H1 (cell line): Measurements from ENCODE around the gene ZNF500. TPM values are rescaled to one million over a fixed set of nuclear protein-coding genes. Genes with fewer than 3 reads are reported as not detected.

Source experiments
- CTCF ChIA-PET: fragments of 300-600 bp; sonication (Branson Sonifier 250); formaldehyde crosslinking; loops from one replicate; lab custom pipeline; 2021; ENCODE audit not compliant: partially characterized antibody; lab: Charles Lee
- POLR2A ChIA-PET: fragments of 300-600 bp; sonication (Branson Sonifier 250); formaldehyde crosslinking; loops from one replicate; lab custom pipeline; 2021; ENCODE audit warnings: inconsistent platforms; ENCODE audit not compliant: partially characterized antibody; lab: Charles Lee
- DNase-seq, 2 experiments: peaks; one replicate each; pipeline versions ENCODE4 v3.0.0 to v3.0.0-alpha.2; 2010 to 2022; ENCODE audit warnings: low spot score in 2 of 2, low read depth in 1 of 2, mixed read lengths in 1 of 2
- FAIRE-seq: peaks from 2 replicates; lab custom pipeline; 2011; peaks lifted over from hg19 to GRCh38; lab: Jason Lieb, UNC
- H2AFZ ChIP-seq: 2 replicates; pipeline ENCODE4 v1.8.1; 2012; ENCODE audit warnings: low read length, inconsistent platforms
- H2AK5ac ChIP-seq: 2 replicates; pipeline ENCODE4 v1.6.1; 2013; ENCODE audit warnings: low read depth, low read length
- H2BK120ac ChIP-seq: replicated peaks from 2 replicates; pipeline ENCODE3; 2013; ENCODE audit warnings: low read depth, low read length, inconsistent platforms
- H2BK12ac ChIP-seq: 2 replicates; pipeline ENCODE4 v1.6.1; 2013; ENCODE audit warnings: low read depth, low read length
- H2BK15ac ChIP-seq: 2 replicates; pipeline ENCODE4 v1.6.1; 2013; ENCODE audit warnings: low read length
- H2BK20ac ChIP-seq: 2 replicates; pipeline ENCODE4 v1.6.1; 2013; ENCODE audit warnings: low read length
- H2BK5ac ChIP-seq: 2 replicates; pipeline ENCODE4 v1.6.1; 2013; ENCODE audit warnings: low read depth, low read length
- H3K14ac ChIP-seq: 2 replicates; pipeline ENCODE4 v1.6.1; 2013; ENCODE audit warnings: inconsistent platforms; ENCODE audit not compliant: insufficient read length
- H3K18ac ChIP-seq: 2 replicates; pipeline ENCODE4 v1.6.1; 2013; ENCODE audit warnings: low read length; ENCODE audit errors: extremely low read depth
- H3K23ac ChIP-seq: 2 replicates; pipeline ENCODE4 v1.6.1; 2013; ENCODE audit warnings: inconsistent platforms; ENCODE audit not compliant: insufficient read length
- H3K23me2 ChIP-seq: 2 replicates; pipeline ENCODE4 v1.6.1; 2013; ENCODE audit warnings: low read depth, low read length
- H3K27ac ChIP-seq: 2 replicates; pipeline ENCODE4 v1.6.1; 2011; ENCODE audit warnings: low read depth, low read length, inconsistent platforms
- H3K27me3 ChIP-seq, 4 experiments: replicated peaks in 1 of 4; 1 replicate in 1 of 4; 2 replicates in 3 of 4; pipeline versions ENCODE4 v1.6.1 to v1.8.1; 2011 to 2013; ENCODE audit warnings: low read length in 3 of 4, mild to moderate bottlenecking in 3 of 4, inconsistent platforms in 2 of 4, mixed read lengths in 2 of 4, moderate library complexity in 1 of 4; ENCODE audit not compliant: control insufficient read depth in 3 of 4, insufficient read depth in 3 of 4; ENCODE audit errors: extremely low read depth in 1 of 4
- H3K36me3 ChIP-seq, 4 experiments: 2 replicates each; pipeline versions ENCODE4 v1.6.1 to v1.8.1; 2011 to 2013; ENCODE audit warnings: mild to moderate bottlenecking in 4 of 4, low read length in 3 of 4, moderate library complexity in 2 of 4, control low read depth in 1 of 4, inconsistent platforms in 1 of 4; ENCODE audit not compliant: insufficient read depth in 4 of 4, control insufficient read depth in 2 of 4
- H3K4ac ChIP-seq: replicated peaks from 2 replicates; pipeline ENCODE3; 2013; ENCODE audit warnings: low read length, low read depth, mixed read lengths, inconsistent platforms; ENCODE audit not compliant: insufficient read length
- H3K4me1 ChIP-seq, 4 experiments: replicated peaks in 1 of 4; 1 replicate in 1 of 4; 2 replicates in 3 of 4; pipeline versions ENCODE4 v1.6.1 to v1.8.1; 2011 to 2013; ENCODE audit warnings: low read length in 3 of 4, inconsistent platforms in 2 of 4, mixed read lengths in 1 of 4; ENCODE audit not compliant: insufficient read depth in 4 of 4, control insufficient read depth in 3 of 4
- H3K4me2 ChIP-seq, 2 experiments: 2 replicates each; pipeline versions ENCODE4 v1.6.1 to v1.8.1; 2011 to 2013; ENCODE audit warnings: low read depth in 2 of 2, low read length in 2 of 2, control low read depth in 1 of 2, inconsistent platforms in 1 of 2, mild to moderate bottlenecking in 1 of 2; ENCODE audit not compliant: insufficient read depth in 1 of 2
- H3K4me3 ChIP-seq, 4 experiments: fragments of 200-600, 300-600 bp in 1 of 4; sonication (generic), shearing (Covaris generic), sonication (Bioruptor Twin) in 1 of 4; 2 replicates each; pipeline versions ENCODE4 v1.5.1 to v1.8.1; 2011 to 2016; ENCODE audit warnings: low read length in 4 of 4, low read depth in 3 of 4, control low read depth in 2 of 4, inconsistent platforms in 2 of 4, mild to moderate bottlenecking in 2 of 4, mixed read lengths in 1 of 4, moderate library complexity in 1 of 4; ENCODE audit not compliant: insufficient read depth in 2 of 4; ENCODE audit errors: extremely low read depth in 1 of 4
- H3K56ac ChIP-seq: replicated peaks from 2 replicates; pipeline ENCODE3; 2013; ENCODE audit warnings: low read depth, mild to moderate bottlenecking, mixed read lengths, low read length, inconsistent platforms; ENCODE audit not compliant: insufficient read length
- H3K79me1 ChIP-seq: 2 replicates; pipeline ENCODE4 v1.6.1; 2013; ENCODE audit warnings: low read depth, low read length, control low read depth
- H3K79me2 ChIP-seq, 2 experiments: 2 replicates each; pipeline versions ENCODE4 v1.6.1 to v1.8.1; 2012 to 2013; ENCODE audit warnings: low read length in 2 of 2, mild to moderate bottlenecking in 2 of 2, inconsistent platforms in 1 of 2; ENCODE audit not compliant: insufficient read depth in 2 of 2, control insufficient read depth in 1 of 2
- H3K9ac ChIP-seq, 4 experiments: replicated peaks in 1 of 4; 1 replicate in 1 of 4; 2 replicates in 3 of 4; pipeline versions ENCODE4 v1.6.1 to v1.8.1; 2011 to 2013; ENCODE audit warnings: low read depth in 3 of 4, low read length in 3 of 4, control low read depth in 2 of 4, mild to moderate bottlenecking in 2 of 4, moderate library complexity in 2 of 4, inconsistent platforms in 1 of 4; ENCODE audit errors: extremely low read depth in 1 of 4
- H3K9me3 ChIP-seq, 2 experiments: 2 replicates each; pipeline versions ENCODE4 v1.6.1 to v1.8.1; 2012 to 2013; ENCODE audit warnings: mild to moderate bottlenecking in 2 of 2, moderate library complexity in 2 of 2, control low read depth in 1 of 2, inconsistent platforms in 1 of 2, low read depth in 1 of 2, low read length in 1 of 2, mixed read lengths in 1 of 2; ENCODE audit not compliant: insufficient read depth in 2 of 2
- H4K20me1 ChIP-seq, 2 experiments: replicated peaks in 1 of 2; 2 replicates each; pipeline versions ENCODE3 to v1.8.1; 2011 to 2013; ENCODE audit warnings: inconsistent platforms in 2 of 2, low read length in 2 of 2, mild to moderate bottlenecking in 1 of 2; ENCODE audit not compliant: insufficient read depth in 2 of 2, control insufficient read depth in 1 of 2
- H4K5ac ChIP-seq: 2 replicates; pipeline ENCODE4 v1.6.1; 2013; ENCODE audit warnings: low read length, low read depth, mixed read lengths, inconsistent platforms; ENCODE audit not compliant: insufficient read length
- H4K8ac ChIP-seq: 2 replicates; pipeline ENCODE4 v1.8.0; 2013; ENCODE audit warnings: mild to moderate bottlenecking, moderate library complexity, low read length, inconsistent platforms; ENCODE audit not compliant: insufficient read depth; ENCODE audit errors: extremely low read depth
- H4K91ac ChIP-seq: replicated peaks from 2 replicates; pipeline ENCODE3; 2013; ENCODE audit warnings: low read length, mixed read lengths, inconsistent platforms; ENCODE audit not compliant: insufficient read length
- EGR1 ChIP-seq: IDR thresholded peaks from 2 replicates; pipeline ENCODE4 v1.6.1; 2011; ENCODE audit warnings: low read depth, low read length, borderline replicate concordance
- MAFK ChIP-seq: IDR thresholded peaks from 2 replicates; pipeline ENCODE4 v1.6.1; 2012; ENCODE audit warnings: low read depth, mild to moderate bottlenecking, improper control_type of control experiment, low read length
- SUZ12 ChIP-seq: fragments of 200-600 bp; sonication (generic); IDR thresholded peaks from 2 replicates; pipeline ENCODE4 v1.6.1; 2012; ENCODE audit warnings: mild to moderate bottlenecking, inconsistent platforms, low read length, moderate library complexity, mixed read lengths
- WGBS, 2 experiments: shearing (Covaris generic) in 1 of 2; methylation state at CpG; one replicate each; pipeline versions ENCODE4 v1.1.6 to v1.1.7; 2013 to 2015; ENCODE audit warnings: low lambda C conversion rate in 2 of 2, mixed read lengths in 2 of 2, inconsistent platforms in 1 of 2, low coverage in 1 of 2, missing lambda C conversion rate in 1 of 2; ENCODE audit not compliant: insufficient replicate concordance in 2 of 2, insufficient coverage in 1 of 2, insufficient read length in 1 of 2; ENCODE audit errors: extremely low coverage in 1 of 2, missing lambda C conversion rate in 1 of 2; 5-methylcytosine and 5-hydroxymethylcytosine counted together
- polyA plus RNA-seq, 7 experiments: library from polyadenylated mRNA; depleted of rRNA in 3 of 7; stranded (reverse) in 5 of 7; unstranded in 2 of 7; fragments of >200 nt in 5 of 7; fragments of 200-250 nt in 2 of 7; gene quantifications; 1 replicate in 5 of 7; 2 replicates in 1 of 7; 4 replicates in 1 of 7; pipeline versions ENCODE4 v1.2.1 to v1.2.3, GENCODE V29; 2011 to 2013; ENCODE audit warnings: missing spikeins in 2 of 7, mixed read lengths in 2 of 7
- total RNA-seq: library from RNA; stranded (reverse); fragmentation: NEBNext Ultra II Directional; extraction: Animal tissue kit (Norgen Biotek cat#: 25700); gene quantifications from 2 replicates; pipeline ENCODE4 v1.2.1, GENCODE V29; 2021
- TF ChIP-seq, protein P1 (sequence below), 3 experiments: IDR thresholded peaks; 1 replicate in 2 of 3; 2 replicates in 1 of 3; pipeline versions ENCODE4 v1.5.1 to v1.6.1; 2011; ENCODE audit warnings: low read length in 3 of 3, mild to moderate bottlenecking in 3 of 3, inconsistent platforms in 2 of 3, low read depth in 1 of 3, moderate library complexity in 1 of 3; ENCODE audit not compliant: insufficient read depth in 1 of 3; ENCODE audit errors: control extremely low read depth in 1 of 3

ZNF500 gene
- total and polyA plus RNA-seq, 2 of the 8 experiments (the other 6 are each of a cell fraction or from before 2014, with no cell fraction given): 10.3 to 10.4 TPM

DNA sequence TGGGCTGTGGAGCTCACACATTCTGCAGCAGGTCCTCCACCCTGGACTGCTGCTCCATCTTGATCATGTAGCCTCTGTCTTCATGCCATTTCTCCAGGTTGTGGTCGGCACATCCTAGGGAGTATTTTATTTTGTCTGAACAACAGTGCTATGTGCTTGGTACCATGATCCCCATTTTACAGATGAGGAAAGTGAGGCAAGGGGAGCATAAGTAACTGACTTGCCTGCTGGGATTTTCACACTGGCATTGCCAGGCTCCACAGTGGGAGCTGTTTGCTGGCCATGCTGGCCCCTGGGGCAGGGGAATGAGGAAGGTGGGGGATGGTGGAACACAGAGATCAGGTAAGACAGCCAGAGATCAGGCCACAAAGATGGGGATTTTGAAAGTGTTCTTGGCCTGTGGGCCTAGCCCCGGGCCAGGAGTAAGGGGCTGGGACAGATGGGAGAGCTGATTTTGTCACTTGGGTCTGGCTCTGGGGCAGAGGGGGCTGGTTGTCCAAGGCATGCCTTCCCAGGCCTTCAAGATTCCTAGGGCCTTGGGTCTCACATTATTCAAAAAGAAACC is 9.3 kb upstream of the ZNF500 start:
- TF ChIP-seq SUZ12 (no peak), EGR1 (no peak), MAFK (no peak)
- TF ChIP-seq, protein P1, sequence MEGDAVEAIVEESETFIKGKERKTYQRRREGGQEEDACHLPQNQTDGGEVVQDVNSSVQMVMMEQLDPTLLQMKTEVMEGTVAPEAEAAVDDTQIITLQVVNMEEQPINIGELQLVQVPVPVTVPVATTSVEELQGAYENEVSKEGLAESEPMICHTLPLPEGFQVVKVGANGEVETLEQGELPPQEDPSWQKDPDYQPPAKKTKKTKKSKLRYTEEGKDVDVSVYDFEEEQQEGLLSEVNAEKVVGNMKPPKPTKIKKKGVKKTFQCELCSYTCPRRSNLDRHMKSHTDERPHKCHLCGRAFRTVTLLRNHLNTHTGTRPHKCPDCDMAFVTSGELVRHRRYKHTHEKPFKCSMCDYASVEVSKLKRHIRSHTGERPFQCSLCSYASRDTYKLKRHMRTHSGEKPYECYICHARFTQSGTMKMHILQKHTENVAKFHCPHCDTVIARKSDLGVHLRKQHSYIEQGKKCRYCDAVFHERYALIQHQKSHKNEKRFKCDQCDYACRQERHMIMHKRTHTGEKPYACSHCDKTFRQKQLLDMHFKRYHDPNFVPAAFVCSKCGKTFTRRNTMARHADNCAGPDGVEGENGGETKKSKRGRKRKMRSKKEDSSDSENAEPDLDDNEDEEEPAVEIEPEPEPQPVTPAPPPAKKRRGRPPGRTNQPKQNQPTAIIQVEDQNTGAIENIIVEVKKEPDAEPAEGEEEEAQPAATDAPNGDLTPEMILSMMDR (IDR thresholded peaks at IDR 0.05; ENCODE audit: control extremely low read depth in 1 of 3, insufficient read depth in 1 of 3, low read depth in 1 of 3, low read length in 3 of 3): no peak
- TF ChIP-seq, all 59 proteins: peak for 0
- Histone ChIP-seq H2BK12ac (no peak overlapping the region), H3K18ac (no peak overlapping the region), H3K27ac (no peak overlapping the region), H2AFZ (no peak overlapping the region), H2BK15ac (no peak overlapping the region), H3K23ac (no peak overlapping the region), H3K23me2 (0 out of 2 replicates have a peak, but pooled peaks cover 2% of the 10 kb centered on the region), H3K36me3 (no peaks in the 10 kb centered on the region), H3K9me3 (no peaks in the 10 kb centered on the region), H3K4me1 (no peaks in the 10 kb centered on the region), H3K79me1 (no peaks in the 10 kb centered on the region), H4K20me1 (no peaks in the 10 kb centered on the region), H4K91ac (no peak overlapping the region), H3K4ac (no peak overlapping the region), H3K4me2 (no peak overlapping the region), H2BK5ac (no peak overlapping the region), H3K27me3 (no peaks in the 10 kb centered on the region), H3K4me3 (no peak overlapping the region), H3K9ac (no peak overlapping the region), H4K8ac (no peak overlapping the region), H3K14ac (no peak overlapping the region), H3K79me2 (no peaks in the 10 kb centered on the region), H4K5ac (no peak overlapping the region), H3K56ac (no peak overlapping the region), H2AK5ac (no peak overlapping the region), H2BK20ac (no peak overlapping the region), H2BK120ac (no peak overlapping the region)
- CTCF ChIA-PET: interaction anchor here (0.7 to 0.8 kb wide), 2 partner anchors 42 to 45 kb away, joined by 3 read pairs; partner anchors contain the start of genes ANKS3 and DNAAF8
- FAIRE-seq: no peak
- no peak for DNase-seq
- WGBS, 2 experiments: 87% methylated on average over 2 of the region's 2 CpGs; no CpG with 5 or more reads in 1 of the 2 experiments
- POLR2A ChIA-PET: interaction anchor here (1.2 to 2.3 kb wide), 3 partner anchors 10 to 27 kb away, joined by 3 to 5 read pairs (median 4); partner anchors contain the start of genes ROGDI and SEPTIN12
